Ovary (tissue), 9 donors: ENCODE data around the gene RASGRP3. TPM values are rescaled to one million over a fixed set of nuclear protein-coding genes. Genes with fewer than 3 reads are reported as not detected.

Experiments
- DNase-seq, 5 donors: peaks; one replicate each; pipeline ENCODE4 v3.0.0-alpha.2; 2019 to 2020
- H3K27ac ChIP-seq, 2 donors: fragments of 200-600 bp; one replicate each; pipeline versions ENCODE4 v1.5.1 to v1.8.0; 2019 to 2022
- H3K27me3 ChIP-seq: fragments of 200-600 bp; one replicate; pipeline ENCODE4 v1.8.0; 2022
- H3K36me3 ChIP-seq: fragments of 200-600 bp; sonication (generic); one replicate; pipeline ENCODE4 v1.5.1; 2019
- H3K4me1 ChIP-seq: one replicate; pipeline ENCODE4 v1.8.1; 2013; ENCODE audit warnings: mild to moderate bottlenecking, moderate library complexity; ENCODE audit not compliant: insufficient read depth
- H3K4me3 ChIP-seq: fragments of 200-600 bp; sonication (generic); one replicate; pipeline ENCODE4 v1.5.1; 2017
- H3K9me3 ChIP-seq, 2 donors: fragments of 200-600 bp in 1 of 2; sonication (generic) in 1 of 2; one replicate each; pipeline versions ENCODE4 v1.5.1 to v1.8.1; 2013 to 2019; ENCODE audit warnings: mild to moderate bottlenecking in 1 of 2, moderate library complexity in 1 of 2
- EP300 ChIP-seq: sonication (generic); formaldehyde crosslinking; IDR thresholded peaks from one replicate; pipeline ENCODE4 v1.6.1; 2017; ENCODE audit warnings: antibody characterized with exemption
- POLR2A ChIP-seq: fragments of 450-650 bp; IDR thresholded peaks from one replicate; pipeline ENCODE4 v1.6.1; 2017; ENCODE audit warnings: antibody characterized with exemption, mild to moderate bottlenecking, moderate library complexity
- WGBS, 3 donors: extraction: QIAGEN DNeasy Blood & Tissue Kit in 1 of 3; methylation state at CpG; one replicate each; pipeline versions ENCODE4 v1.1.5 to v1.1.7; 2013 to 2017; 5-methylcytosine and 5-hydroxymethylcytosine counted together
- intact Hi-C, 4 donors: fragments of 100-400 bp; cut with DNase I; formaldehyde crosslinking; loops; one replicate each; pipeline versions ENCODE4 v1.11.0 to v1.15.1; 2022 to 2023
- polyA plus RNA-seq, 2 donors: library from polyadenylated mRNA; stranded (reverse); fragments of 200-250 nt in 1 of 2; fragments of 350-450 nt in 1 of 2; fragmentation: Illumina TruSeq in 1 of 2; extraction: RNeasy Lipid Tissue Mini Kit (QIAGEN cat#74804) in 1 of 2; gene quantifications; one replicate each; pipeline ENCODE4 v1.2.3, GENCODE V29; 2013 to 2014
- small RNA-seq: library from RNA; depleted of rRNA; stranded (forward); fragments of <200 nt; gene quantifications from one replicate; pipeline ENCODE3, GENCODE V24; 2016
- total RNA-seq, 7 donors: library from RNA; depleted of rRNA in 2 of 7; stranded (reverse); fragments of >200 nt in 2 of 7; fragmentation: NEBNext Ultra II Directional in 3 of 7; extraction: Animal tissue kit (Norgen Biotek cat#: 25700) in 3 of 7; gene quantifications; one replicate each; pipeline versions ENCODE4 v1.1.0 to v1.2.4, GENCODE V29; 2016 to 2023
- TF ChIP-seq, protein P1 (sequence below), 3 donors: fragments of 450-650 bp in 2 of 3; fragments of 200-600 bp in 1 of 3; IDR thresholded peaks; one replicate each; pipeline versions ENCODE4 v1.5.1 to v1.8.0; 2016 to 2022; ENCODE audit warnings: antibody characterized with exemption in 3 of 3, mild to moderate bottlenecking in 1 of 3
- donor health status: DM: no; HTN: no; CAD: no; lungs with moderate emphysema.
- donor health status: DM: no; HTN: no; CAD: no.
- donor health status: Bipolar disorder and iron deficiency.
- donor health status: DM: yes; HTN: yes; CAD: no.
- donor health status: DM: no; HTN: no; CAD: no.
- donor health status: DM: yes; HTN: yes; CAD: no.

Gene RASGRP3
- total and polyA plus RNA-seq, 9 donors, result 1.9 to 6.4 (median 3.0) TPM

DNA sequence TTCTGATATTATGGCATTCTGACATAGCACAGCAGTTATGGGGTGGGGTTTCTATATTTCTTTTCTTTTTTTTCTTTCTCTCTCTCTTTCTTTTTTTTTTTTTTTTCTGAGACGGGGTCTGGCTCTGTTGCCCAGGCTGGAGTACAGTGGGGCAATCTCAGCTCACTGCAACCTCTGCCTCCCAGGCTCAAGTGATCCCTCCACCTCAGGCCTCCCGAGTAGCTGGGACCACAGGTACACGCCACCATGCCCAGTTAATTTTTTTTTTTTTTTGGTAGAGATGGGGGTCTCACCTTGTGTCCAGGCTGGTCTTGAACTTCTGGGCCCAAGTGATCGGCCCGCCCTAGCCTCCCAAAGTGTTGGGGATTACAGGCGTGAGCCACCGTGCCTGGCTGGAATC is 130.2 kb downstream of the RASGRP3 start:
- intact Hi-C loops, result no loop called here
- peaks cover 5% of the 10 kb centered on the region for H3K4me1 ChIP-seq
- H3K27ac ChIP-seq, result no peak overlapping the region
- H3K9me3 ChIP-seq, result no peaks in the 10 kb centered on the region
- no peak for DNase-seq
- H3K36me3 ChIP-seq, result no peaks in the 10 kb centered on the region
- H3K4me3 ChIP-seq, result no peak overlapping the region
- no peaks in the 10 kb centered on the region for H3K27me3 ChIP-seq
- no peak for TF ChIP-seq POLR2A
- no peak for TF ChIP-seq EP300
- 89 to 91% (median 89%) methylated on average over 7 of the region's 7 CpGs for WGBS, 3 donors

DNA sequence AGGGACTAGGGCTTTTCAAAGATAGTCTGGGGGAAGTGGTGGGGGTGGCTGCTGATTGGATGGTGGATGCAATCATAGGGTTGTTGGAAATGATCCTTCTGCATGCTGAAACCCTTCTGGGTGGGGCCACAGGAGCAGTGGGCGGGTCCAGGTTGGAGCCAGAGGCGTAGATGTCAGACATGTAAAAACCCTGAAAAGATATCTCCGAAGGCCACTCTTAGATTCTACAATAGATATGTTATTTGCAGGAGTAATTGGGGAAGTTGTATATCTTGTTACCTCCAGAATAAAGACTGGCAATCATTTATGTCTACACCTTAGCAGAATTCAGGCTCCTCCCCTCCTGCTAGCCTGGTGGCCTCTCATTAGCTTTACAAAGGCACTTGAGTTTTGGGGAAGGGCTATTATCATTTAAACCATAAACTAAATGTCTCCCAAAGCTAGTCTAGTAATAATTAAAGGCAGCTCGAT is 130.8 kb downstream of the RASGRP3 start:
- WGBS, 3 donors, result 41 to 71% (median 61%) methylated on average over 4 of the region's 4 CpGs
- Histone ChIP-seq H3K4me3 (no peak overlapping the region), H3K27ac (no peak overlapping the region), H3K4me1 (peaks cover 4% of the 10 kb centered on the region), H3K36me3 (no peaks in the 10 kb centered on the region), H3K27me3 (no peaks in the 10 kb centered on the region), H3K9me3 (no peaks in the 10 kb centered on the region)
- TF ChIP-seq EP300 (no peak), POLR2A (no peak)
- TF ChIP-seq, protein P1, sequence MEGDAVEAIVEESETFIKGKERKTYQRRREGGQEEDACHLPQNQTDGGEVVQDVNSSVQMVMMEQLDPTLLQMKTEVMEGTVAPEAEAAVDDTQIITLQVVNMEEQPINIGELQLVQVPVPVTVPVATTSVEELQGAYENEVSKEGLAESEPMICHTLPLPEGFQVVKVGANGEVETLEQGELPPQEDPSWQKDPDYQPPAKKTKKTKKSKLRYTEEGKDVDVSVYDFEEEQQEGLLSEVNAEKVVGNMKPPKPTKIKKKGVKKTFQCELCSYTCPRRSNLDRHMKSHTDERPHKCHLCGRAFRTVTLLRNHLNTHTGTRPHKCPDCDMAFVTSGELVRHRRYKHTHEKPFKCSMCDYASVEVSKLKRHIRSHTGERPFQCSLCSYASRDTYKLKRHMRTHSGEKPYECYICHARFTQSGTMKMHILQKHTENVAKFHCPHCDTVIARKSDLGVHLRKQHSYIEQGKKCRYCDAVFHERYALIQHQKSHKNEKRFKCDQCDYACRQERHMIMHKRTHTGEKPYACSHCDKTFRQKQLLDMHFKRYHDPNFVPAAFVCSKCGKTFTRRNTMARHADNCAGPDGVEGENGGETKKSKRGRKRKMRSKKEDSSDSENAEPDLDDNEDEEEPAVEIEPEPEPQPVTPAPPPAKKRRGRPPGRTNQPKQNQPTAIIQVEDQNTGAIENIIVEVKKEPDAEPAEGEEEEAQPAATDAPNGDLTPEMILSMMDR (IDR thresholded peaks at IDR 0.05), result no peak
- no peak for DNase-seq
- intact Hi-C loops, result no loop called here

DNA sequence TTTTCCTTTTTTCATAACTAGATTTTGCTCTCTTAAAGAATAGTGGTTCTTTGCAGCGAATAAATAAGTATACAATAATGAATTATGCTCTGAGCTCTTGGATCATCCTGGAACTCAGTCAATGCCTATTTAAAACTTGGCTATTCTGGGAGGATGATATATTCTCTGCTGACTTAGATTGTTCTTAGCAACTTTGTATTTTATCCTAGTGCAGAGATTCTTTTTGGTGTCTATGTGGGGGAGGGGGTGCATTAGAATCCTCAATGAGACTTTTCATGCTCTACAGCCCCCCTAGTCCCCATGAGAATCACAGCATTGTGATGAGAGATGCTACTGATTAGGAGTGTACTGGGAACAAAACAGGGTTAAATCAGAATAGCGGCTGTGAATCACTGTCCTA is 131.5 kb downstream of the RASGRP3 start:
- no peaks in the 10 kb centered on the region for H3K27me3 ChIP-seq
- intact Hi-C loops, result no loop called here
- H3K27ac ChIP-seq, result no peak overlapping the region
- WGBS, 3 donors, result 14 to 22% (median 16%) methylated on average over 2 of the region's 2 CpGs
- no peak for DNase-seq
- TF ChIP-seq POLR2A (no peak), EP300 (no peak)
- TF ChIP-seq, protein P1 (IDR thresholded peaks at IDR 0.05), result no peak
- H3K4me1 ChIP-seq, result peaks cover 6% of the 10 kb centered on the region
- no peaks in the 10 kb centered on the region for H3K36me3 ChIP-seq
- no peaks in the 10 kb centered on the region for H3K9me3 ChIP-seq
- no peak overlapping the region for H3K4me3 ChIP-seq

DNA sequence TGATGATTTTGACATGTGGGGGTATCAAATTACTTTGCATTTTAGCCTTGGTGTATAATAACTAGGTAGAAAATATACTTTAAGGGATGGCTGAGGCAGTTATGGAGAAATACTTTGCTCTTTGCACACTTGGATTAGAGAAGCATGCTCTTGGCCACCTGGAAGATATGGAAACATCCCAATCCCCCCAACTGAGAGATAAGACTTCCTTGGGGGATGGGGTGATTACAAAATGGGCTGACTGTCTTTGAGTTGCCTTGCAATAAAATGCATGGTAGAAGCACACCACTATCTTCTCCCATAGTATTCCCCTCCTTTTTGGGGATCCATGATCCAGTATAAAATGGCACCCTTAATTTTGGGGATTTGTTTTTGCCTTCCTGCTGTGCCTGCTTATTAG is 137.7 kb downstream of the RASGRP3 start:
- no peak for DNase-seq
- TF ChIP-seq EP300, result no peak
- TF ChIP-seq, protein P1 (IDR thresholded peaks at IDR 0.05), result no peak
- TF ChIP-seq POLR2A, result no peak

More for the DNA sequence above, 137.7 kb downstream of the RASGRP3 start:
- Histone ChIP-seq H3K9me3 (no peaks in the 10 kb centered on the region), H3K27me3 (no peaks in the 10 kb centered on the region), H3K36me3 (no peaks in the 10 kb centered on the region), H3K4me1 (peaks cover 8% of the 10 kb centered on the region), H3K27ac (no peak overlapping the region), H3K4me3 (no peak overlapping the region)
- intact Hi-C loops, result no loop called here

Small RNA genes lying within 50 kb of the gene (small RNA-seq; reads per million reads assigned to genes)
- not detected for gene ATP6V0E1P3

Other genes with a start within 250 kb of the RASGRP3 start
- 10 to 100 TPM; 10.1 to 58.8 (median 47.7) TPM for gene FAM98A, start 122.7 kb downstream of the RASGRP3 start, total RNA-seq
- 100 to 1,000 TPM in 1 of 2 donors, 10 to 100 TPM in 1; 36.8 to 107 TPM for gene FAM98A, start 122.7 kb downstream of the RASGRP3 start, polyA plus RNA-seq